PC-3 (cell line): ENCODE results near the gene HAO2.

Experiments used
- EZH2 ChIP-seq: fragments of 300-600 bp; sonication (generic); IDR thresholded peaks from one replicate; pipeline ENCODE4 v1.6.1; 2017; ENCODE audit warnings: antibody characterized with exemption, mild to moderate bottlenecking, low read length; ENCODE audit not compliant: unreplicated experiment
- TF ChIP-seq, protein P1 (sequence below): fragments of 300-600 bp; sonication (generic); conservative IDR thresholded peaks from 2 replicates; pipeline ENCODE4 v1.5.1; 2017; ENCODE audit warnings: antibody characterized with exemption, low read depth, mild to moderate bottlenecking, low read length

DNA sequence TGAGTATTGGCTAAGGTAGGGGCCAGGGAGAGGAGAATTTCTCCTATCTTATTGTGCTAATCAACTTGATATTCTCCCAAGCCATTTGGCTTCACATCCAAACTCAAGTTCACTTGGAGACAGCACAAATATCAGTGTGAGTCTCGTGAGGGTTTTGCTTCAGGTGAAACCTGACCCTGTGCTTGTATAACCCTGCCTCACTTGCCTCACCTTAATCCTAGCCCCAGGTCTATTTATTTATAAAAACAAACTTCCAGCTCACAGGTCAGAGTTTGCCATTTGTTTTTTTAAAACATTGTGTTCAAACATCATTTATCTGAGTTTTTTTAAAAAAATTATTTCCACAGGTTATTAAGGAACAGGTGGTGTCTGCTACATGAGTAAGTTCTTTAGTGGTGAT is 19.9 kb downstream of the HAO2 start:
- TF ChIP-seq, protein P1, sequence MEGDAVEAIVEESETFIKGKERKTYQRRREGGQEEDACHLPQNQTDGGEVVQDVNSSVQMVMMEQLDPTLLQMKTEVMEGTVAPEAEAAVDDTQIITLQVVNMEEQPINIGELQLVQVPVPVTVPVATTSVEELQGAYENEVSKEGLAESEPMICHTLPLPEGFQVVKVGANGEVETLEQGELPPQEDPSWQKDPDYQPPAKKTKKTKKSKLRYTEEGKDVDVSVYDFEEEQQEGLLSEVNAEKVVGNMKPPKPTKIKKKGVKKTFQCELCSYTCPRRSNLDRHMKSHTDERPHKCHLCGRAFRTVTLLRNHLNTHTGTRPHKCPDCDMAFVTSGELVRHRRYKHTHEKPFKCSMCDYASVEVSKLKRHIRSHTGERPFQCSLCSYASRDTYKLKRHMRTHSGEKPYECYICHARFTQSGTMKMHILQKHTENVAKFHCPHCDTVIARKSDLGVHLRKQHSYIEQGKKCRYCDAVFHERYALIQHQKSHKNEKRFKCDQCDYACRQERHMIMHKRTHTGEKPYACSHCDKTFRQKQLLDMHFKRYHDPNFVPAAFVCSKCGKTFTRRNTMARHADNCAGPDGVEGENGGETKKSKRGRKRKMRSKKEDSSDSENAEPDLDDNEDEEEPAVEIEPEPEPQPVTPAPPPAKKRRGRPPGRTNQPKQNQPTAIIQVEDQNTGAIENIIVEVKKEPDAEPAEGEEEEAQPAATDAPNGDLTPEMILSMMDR: no peak
- no peak for TF ChIP-seq EZH2
